GM21390 (cell line): ENCODE measurements around the gene HECTD4.
"Not testable (repeated sequence)": the region's sequence is repeated elsewhere in the genome, so short reads cannot be mapped to it uniquely, and the experiment has no call there.

Source experiments
- ATAC-seq: cut with Tn5 transposase; IDR thresholded peaks from one replicate; pipeline ENCODE4 v1.9.1; 2021; ENCODE audit not compliant: unreplicated experiment

The HECTD4 gene

DNA sequence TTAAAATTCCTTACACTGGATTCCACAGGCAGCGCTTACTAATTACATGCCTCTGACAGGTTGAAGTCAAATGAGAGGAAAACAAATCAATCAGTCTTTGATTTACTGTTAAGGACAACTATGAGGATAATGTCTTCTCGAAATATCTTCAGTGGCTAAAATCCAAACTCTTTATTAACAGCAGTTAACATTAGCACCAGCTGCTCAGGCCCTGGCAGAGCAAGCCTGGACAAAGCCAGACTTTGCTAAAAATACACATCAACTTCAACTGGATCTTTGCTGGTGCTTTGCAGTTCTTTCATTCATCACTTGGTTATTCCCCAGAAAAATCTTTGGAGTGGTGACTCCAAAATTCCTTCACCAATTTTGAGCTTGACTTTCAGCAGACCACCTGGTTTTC, 98.7 kb downstream of the HECTD4 start:
- ATAC-seq: no peak

DNA sequence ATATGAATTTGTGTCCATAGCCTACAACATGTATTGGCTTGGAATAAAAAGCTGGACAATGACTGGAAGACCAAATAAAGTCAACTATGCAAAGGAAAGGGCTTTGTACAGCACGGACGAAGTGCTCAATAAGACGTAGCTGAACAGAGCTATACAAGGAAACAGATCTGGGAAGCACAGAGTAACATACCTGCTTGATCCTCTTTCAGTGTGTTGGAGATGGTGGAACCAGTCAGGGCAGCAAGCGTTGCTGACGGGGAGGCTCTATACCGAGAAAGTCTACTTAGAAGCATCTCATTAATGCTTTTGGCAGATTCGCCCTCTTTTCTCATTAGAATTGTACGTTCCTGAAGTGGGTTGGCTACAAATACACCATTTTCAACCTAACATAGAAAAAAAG, 99.3 kb downstream of the HECTD4 start:
- no peak for ATAC-seq

DNA sequence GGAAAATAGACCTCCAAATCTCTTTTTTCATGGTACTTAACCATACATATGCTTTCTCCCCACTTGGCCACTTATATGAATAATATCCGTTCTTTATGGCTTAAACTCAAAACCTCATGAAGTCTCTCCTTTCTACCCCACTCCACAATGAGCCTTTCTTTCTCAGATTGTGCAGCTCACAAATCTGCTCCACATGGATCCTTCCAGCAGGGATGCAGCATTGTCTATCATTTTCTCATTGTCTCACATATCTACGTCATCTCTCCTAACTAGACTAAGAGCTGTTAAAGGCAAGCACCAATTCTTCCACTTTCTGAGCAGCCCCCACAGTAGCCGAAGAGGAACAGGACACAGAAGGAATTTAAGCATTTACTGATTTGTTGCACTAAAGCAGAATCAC, 106.4 kb downstream of the HECTD4 start:
- ATAC-seq: no peak

GRCh38 chr12:112275207-112275606, 107.0 kb downstream of the HECTD4 start:
- no peak for ATAC-seq

- no peak for ATAC-seq
Observed at GRCh38 chr12:112270673-112271072, 111.6 kb downstream of the HECTD4 start.

DNA sequence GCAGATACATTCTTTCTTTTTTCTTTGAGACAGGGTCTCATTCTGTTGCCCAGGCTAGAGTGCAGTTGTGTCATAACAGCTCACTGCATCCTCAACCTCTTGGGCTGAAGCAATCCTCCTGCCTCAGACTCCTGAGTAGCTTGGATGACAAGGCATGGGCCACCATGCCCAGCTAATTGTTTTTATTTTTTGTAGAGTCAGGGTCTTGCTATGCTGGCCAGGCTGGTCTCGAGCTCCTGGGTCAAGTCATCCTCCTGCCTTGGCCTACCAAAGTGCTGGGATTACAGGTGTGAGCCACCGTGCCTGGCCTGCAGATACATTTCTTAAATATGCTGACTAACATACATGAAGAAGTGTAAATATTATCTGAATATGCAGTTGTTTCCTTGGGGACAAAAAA, 115.8 kb downstream of the HECTD4 start:
- no peak for ATAC-seq

- no peak for ATAC-seq
Observed at GRCh38 chr12:112261559-112261958, 120.7 kb downstream of the HECTD4 start.

GRCh38 chr12:112258926-112259325, 123.3 kb downstream of the HECTD4 start:
- no peak for ATAC-seq

DNA sequence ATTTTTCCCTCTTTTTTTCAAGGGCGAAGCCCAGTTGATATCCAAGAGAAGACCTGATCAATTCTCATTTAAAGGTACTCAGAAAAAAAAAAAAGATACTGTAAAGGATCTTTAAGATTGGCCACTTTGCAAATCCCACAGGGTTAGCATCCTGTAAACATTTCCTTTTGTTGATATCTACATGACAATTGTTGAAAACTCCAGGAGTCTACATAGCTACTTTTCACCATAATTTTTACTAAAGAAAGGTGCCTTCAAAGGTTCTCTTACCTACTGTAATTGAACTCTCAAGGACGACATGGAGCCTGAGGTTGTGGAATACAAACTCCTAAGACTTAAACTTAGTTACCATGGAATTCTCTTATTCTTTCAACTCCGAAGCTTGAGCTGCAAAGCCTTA, 125.5 kb downstream of the HECTD4 start:
- ATAC-seq: no peak

GRCh38 chr12:112252184-112252583, 130.0 kb downstream of the HECTD4 start:
- no peak for ATAC-seq

- ATAC-seq: not testable (repeated sequence)
Observed at GRCh38 chr12:112244902-112245301, 137.3 kb downstream of the HECTD4 start.

DNA sequence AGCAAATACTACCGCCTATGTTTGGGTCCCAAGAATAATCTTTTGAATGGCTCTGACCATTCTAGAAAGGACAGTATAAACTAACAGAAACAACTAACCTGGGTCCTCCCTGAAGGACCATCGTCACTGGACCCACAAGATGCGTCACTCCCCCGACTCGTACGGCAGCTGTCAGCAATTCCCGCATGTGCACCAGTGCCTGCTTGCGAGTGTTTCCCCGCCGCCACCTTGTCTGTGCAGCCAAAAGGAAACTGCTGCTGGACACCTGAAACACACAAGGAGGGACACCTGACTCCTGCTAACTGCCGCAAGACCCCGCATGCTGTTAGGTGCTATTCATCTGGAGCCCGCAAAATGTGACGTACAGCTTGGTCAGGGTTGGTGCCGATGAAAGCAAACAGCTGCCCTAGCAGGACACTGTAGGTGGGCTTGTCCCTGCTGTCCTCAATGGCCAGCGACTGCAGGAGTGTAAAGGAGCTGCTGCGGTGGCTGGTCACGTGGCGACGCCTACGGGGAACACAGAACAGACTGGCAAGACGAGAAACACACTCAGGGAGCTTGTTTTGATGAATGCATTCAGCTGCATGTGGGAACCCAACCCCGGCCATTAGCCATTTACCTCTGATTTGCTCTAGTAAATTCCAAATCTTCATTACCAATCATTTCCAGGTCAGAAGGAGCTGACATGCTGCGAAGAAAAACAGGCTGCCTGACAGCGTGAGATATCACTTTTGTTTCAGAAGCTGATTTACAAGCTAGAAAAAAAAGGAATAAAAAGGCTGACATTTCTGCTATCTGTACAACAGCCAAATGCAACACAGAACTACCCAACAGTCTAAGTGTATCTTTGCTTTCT, 138.7 kb downstream of the HECTD4 start:
- no peak for ATAC-seq

GRCh38 chr12:112241176-112241575, 141.1 kb downstream of the HECTD4 start:
- ATAC-seq: no peak

DNA sequence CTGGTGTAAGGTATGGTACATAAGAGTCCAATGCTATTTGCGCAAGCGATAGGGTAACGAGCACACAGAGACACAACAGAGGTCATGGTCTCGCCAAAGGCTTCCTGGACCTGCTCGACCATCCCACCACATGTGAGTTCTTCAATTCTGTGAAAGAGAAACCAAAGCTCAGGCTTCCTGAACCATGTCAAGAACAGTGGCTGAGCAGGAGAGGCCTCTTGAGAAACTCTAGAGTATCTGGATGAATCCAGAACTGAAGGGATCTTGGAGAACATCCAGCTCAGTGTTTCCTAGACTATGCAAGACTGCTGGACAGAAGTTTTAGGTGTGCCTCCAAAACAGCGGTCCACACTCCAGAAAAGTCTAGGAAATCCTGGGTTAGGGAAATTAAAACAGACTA, 142.3 kb downstream of the HECTD4 start:
- ATAC-seq: no peak

GRCh38 chr12:112239020-112239419, 143.2 kb downstream of the HECTD4 start:
- ATAC-seq: no peak

- ATAC-seq: no peak
Observed at GRCh38 chr12:112238441-112238840, 143.8 kb downstream of the HECTD4 start.

GRCh38 chr12:112236786-112237185, 145.4 kb downstream of the HECTD4 start:
- ATAC-seq: no peak

DNA sequence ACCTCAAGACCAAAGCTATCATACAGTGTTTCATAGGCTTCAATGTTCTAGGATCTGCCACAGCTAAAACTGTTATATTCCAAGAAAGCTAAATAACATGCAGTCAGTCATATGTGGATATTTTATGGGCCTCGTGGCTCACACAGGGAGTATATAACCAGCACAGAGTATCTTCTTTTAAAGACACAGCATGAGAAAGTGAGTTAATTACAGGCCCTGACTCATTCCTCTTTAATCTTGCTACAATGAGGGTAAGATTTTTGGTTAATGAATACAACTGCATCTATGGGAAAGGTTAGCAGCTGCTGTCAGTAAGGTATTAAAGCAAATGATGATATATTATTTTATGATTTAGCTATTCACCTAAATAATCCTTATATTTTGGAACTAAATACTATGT, 145.8 kb downstream of the HECTD4 start:
- ATAC-seq: no peak

DNA sequence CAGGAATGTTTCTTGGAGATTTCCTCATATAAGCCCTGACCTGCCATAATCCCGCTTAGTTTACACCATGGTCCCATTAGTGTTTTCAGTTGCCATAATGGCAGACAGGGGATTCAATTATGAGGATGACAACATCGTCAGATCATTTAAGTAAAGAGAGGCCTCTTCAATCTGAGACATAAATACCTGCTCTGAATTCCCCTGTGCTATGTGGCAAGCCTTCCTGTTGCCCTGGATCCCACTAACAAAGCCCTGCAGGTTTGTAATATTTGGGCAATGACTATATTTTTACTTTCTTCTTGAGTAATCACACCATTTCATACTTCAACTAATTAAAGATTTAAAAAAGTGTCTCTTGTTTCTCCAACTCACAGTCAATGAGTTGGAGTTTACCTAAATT, 147.9 kb downstream of the HECTD4 start:
- ATAC-seq: no peak

DNA sequence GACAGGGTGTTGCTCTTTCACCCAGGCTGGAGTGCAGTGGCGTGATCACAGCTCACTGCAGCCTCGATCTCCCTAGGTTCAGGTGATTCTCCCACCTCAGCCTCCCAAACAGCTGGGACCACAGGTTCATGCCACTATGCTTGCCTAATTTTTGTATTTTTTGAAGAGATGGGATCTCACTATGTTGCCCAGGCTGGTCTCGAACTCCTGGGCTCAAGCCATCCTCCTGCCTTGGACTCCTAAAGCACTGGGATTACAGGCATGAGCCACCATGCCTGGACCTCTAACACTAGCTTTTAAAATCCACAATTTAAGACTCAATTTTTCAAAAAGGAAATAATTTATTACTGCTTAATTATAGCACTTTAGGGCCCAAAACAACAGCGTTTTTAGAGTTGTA, 149.0 kb downstream of the HECTD4 start:
- no peak for ATAC-seq

GRCh38 chr12:112230136-112230535, 152.1 kb downstream of the HECTD4 start:
- ATAC-seq: no peak

GRCh38 chr12:112226768-112227167, 155.5 kb downstream of the HECTD4 start:
- ATAC-seq: no peak

GRCh38 chr12:112220628-112221027, 161.6 kb downstream of the HECTD4 start:
- not testable (repeated sequence) for ATAC-seq
